Suppressor macrophage treated with lipopolysaccharide for 1 hour (primary cell): ENCODE data around the gene NFE2L2.
A peak's percentile ranks its signal among the peaks of the same experiment; 100 is the strongest.
"Not testable (repeated sequence)": the region's sequence is repeated elsewhere in the genome, so short reads cannot be mapped to it uniquely, and the experiment has no call there.

Experiments
- DNase-seq, 3 donors: peaks; one replicate each; pipeline ENCODE4 v3.0.0-alpha.2; 2020 to 2022

Gene NFE2L2

GRCh38 chr2:177264693-177265587 lies at the start of gene NFE2L2:
NFE2L2 (minus strand) TSS chr2:177264727; CDS start chr2:177264576, 151 bp downstream.
- DNase-seq = peak; percentile 98 to 99 (median 98)

GRCh38 chr2:177314194-177314593 lies 49.7 kb upstream of the NFE2L2 start:
- DNase-seq = no peak

- no peak for DNase-seq
These were observed 48.7 kb upstream of the NFE2L2 start for GRCh38 chr2:177313162-177313781.

- DNase-seq = no peak
These were observed 48.0 kb upstream of the NFE2L2 start for GRCh38 chr2:177312562-177312961.

- DNase-seq = not testable (repeated sequence)
These were observed 45.3 kb upstream of the NFE2L2 start for GRCh38 chr2:177309672-177310309.

- peak in 2 of 3 donors; percentile 21 to 31 for DNase-seq
These were observed 42.0 kb upstream of the NFE2L2 start for GRCh38 chr2:177306550-177306949.

- no peak for DNase-seq
These were observed 39.4 kb upstream of the NFE2L2 start for GRCh38 chr2:177303939-177304338.

- no peak for DNase-seq
These were observed 38.0 kb upstream of the NFE2L2 start for GRCh38 chr2:177302552-177302951.

- no peak for DNase-seq
These were observed 33.7 kb upstream of the NFE2L2 start for GRCh38 chr2:177298191-177298590.

GRCh38 chr2:177296040-177296439 lies 31.5 kb upstream of the NFE2L2 start:
- DNase-seq = peak; percentile 41 to 73 (median 69)

- DNase-seq = no peak
These were observed 31.0 kb upstream of the NFE2L2 start for GRCh38 chr2:177295484-177295883.

GRCh38 chr2:177291701-177292100 lies 27.2 kb upstream of the NFE2L2 start:
- no peak for DNase-seq

- DNase-seq = no peak
These were observed 25.5 kb upstream of the NFE2L2 start for GRCh38 chr2:177289824-177290628.

GRCh38 chr2:177287814-177288213 lies 23.3 kb upstream of the NFE2L2 start:
- DNase-seq = no peak

- DNase-seq = no peak
These were observed 21.6 kb upstream of the NFE2L2 start for GRCh38 chr2:177285892-177286715.

- DNase-seq = no peak
These were observed 20.0 kb upstream of the NFE2L2 start for GRCh38 chr2:177284531-177284930.

GRCh38 chr2:177283906-177284305 lies 19.4 kb upstream of the NFE2L2 start:
- DNase-seq = no peak

GRCh38 chr2:177282787-177283572 lies 18.5 kb upstream of the NFE2L2 start:
- peak in 1 of 3 donors; percentile 41 for DNase-seq

- no peak for DNase-seq
These were observed 17.7 kb upstream of the NFE2L2 start for GRCh38 chr2:177282181-177282641.

GRCh38 chr2:177281400-177282180 lies 17.1 kb upstream of the NFE2L2 start:
- DNase-seq = peak; percentile 89 to 98 (median 97)
